Measurements from ENCODE around the gene GCNA. TPM values are rescaled to one million over a fixed set of nuclear protein-coding genes. Genes with fewer than 3 reads are reported as not detected.
"Not testable (repeated sequence)": the region's sequence is repeated elsewhere in the genome, so short reads cannot be mapped to it uniquely, and the experiment has no call there.

GCNA gene
- total RNA-seq, 4 donors from 2014 or later, result 3.0 to 15.7 (median 4.9) TPM

DNA sequence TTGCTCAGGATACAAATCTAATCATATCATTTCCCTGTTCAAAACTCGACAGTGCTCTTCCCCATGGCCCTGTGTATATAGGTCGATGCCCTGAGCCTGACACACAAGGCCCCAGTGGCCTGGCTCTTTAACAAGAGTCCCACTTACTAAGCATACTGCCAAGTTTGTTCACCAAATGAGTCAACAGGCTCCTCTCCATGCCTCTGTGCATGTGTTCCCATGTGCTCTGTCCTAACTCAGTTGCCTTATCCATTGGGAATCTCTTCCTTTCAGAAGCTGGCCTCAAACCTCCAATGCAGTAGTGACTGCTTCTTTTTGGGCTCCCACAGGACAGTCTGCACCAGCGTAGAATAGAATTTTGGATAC, 59.0 kb downstream of the GCNA start:
- H3K27me3 ChIP-seq, result no peaks in the 10 kb centered on the region
- no peaks in the 10 kb centered on the region for H3K9me3 ChIP-seq
- DNase-seq, result no peak
- H3K27ac ChIP-seq, result peak overlapping the region in 2 of 4 donors; percentile 32 to 39
- no peaks in the 10 kb centered on the region for H3K4me1 ChIP-seq
- H3K4me3 ChIP-seq, result no peak overlapping the region
- H3K36me3 ChIP-seq, result no peaks in the 10 kb centered on the region
- no peak for TF ChIP-seq POLR2A (IDR thresholded peaks at IDR 0.05)
- TF ChIP-seq, protein P1, sequence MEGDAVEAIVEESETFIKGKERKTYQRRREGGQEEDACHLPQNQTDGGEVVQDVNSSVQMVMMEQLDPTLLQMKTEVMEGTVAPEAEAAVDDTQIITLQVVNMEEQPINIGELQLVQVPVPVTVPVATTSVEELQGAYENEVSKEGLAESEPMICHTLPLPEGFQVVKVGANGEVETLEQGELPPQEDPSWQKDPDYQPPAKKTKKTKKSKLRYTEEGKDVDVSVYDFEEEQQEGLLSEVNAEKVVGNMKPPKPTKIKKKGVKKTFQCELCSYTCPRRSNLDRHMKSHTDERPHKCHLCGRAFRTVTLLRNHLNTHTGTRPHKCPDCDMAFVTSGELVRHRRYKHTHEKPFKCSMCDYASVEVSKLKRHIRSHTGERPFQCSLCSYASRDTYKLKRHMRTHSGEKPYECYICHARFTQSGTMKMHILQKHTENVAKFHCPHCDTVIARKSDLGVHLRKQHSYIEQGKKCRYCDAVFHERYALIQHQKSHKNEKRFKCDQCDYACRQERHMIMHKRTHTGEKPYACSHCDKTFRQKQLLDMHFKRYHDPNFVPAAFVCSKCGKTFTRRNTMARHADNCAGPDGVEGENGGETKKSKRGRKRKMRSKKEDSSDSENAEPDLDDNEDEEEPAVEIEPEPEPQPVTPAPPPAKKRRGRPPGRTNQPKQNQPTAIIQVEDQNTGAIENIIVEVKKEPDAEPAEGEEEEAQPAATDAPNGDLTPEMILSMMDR (IDR thresholded peaks at IDR 0.05), result no peak

DNA sequence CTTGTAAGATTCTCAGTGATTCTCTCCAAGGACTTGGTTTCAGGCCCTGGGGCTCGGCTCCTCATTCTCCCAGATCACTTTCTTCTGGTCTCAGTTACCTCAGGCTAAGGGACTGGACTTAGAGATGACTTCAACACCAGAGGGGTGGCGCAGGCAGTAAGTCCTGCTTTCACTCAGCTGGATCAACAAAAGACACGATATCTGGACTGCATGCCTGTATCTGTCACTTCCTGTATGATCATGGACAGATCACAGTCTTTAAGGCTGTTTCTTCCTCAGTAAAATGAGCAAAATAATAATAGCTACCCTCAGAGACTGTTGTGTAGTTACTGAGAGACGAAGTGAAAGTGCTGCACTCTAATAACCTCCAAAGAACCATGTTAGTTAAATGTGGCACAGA, 59.6 kb downstream of the GCNA start:
- H3K4me3 ChIP-seq, result no peak overlapping the region
- DNase-seq, result no peak
- no peaks in the 10 kb centered on the region for H3K27me3 ChIP-seq
- H3K9me3 ChIP-seq, result no peaks in the 10 kb centered on the region
- no peaks in the 10 kb centered on the region for H3K36me3 ChIP-seq
- H3K27ac ChIP-seq, result peak overlapping the region in 3 of 4 donors; percentile 32 to 47 (median 39)
- no peaks in the 10 kb centered on the region for H3K4me1 ChIP-seq
- TF ChIP-seq, protein P1 (IDR thresholded peaks at IDR 0.05), result no peak
- no peak for TF ChIP-seq POLR2A (IDR thresholded peaks at IDR 0.05)

DNA sequence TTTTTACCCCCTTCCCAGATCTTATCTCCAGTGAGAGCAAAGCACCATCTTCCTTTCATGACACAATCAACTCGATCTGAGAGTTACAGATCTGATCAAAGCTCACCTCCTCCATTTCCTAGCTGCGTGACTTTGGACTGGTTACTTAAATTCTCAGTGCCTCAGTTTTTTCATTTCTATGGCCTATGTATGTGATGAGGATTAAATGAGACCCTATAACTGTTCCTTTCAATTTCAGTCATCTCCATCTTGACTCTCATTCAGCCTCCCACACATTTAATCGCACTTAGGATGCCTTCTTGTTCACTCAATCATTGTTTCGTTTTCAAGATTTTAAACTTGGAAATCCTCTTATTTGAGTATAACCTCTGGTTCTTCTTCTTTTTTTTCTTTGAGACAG, 60.2 kb downstream of the GCNA start:
- H3K27me3 ChIP-seq, result no peaks in the 10 kb centered on the region
- H3K4me1 ChIP-seq, result no peaks in the 10 kb centered on the region
- no peak overlapping the region for H3K4me3 ChIP-seq
- no peaks in the 10 kb centered on the region for H3K9me3 ChIP-seq
- TF ChIP-seq POLR2A (IDR thresholded peaks at IDR 0.05), result no peak
- TF ChIP-seq, protein P1 (IDR thresholded peaks at IDR 0.05), result no peak
- DNase-seq, result no peak
- no peaks in the 10 kb centered on the region for H3K36me3 ChIP-seq
- peak overlapping the region in 2 of 4 donors; percentile 32 to 47 for H3K27ac ChIP-seq

DNA sequence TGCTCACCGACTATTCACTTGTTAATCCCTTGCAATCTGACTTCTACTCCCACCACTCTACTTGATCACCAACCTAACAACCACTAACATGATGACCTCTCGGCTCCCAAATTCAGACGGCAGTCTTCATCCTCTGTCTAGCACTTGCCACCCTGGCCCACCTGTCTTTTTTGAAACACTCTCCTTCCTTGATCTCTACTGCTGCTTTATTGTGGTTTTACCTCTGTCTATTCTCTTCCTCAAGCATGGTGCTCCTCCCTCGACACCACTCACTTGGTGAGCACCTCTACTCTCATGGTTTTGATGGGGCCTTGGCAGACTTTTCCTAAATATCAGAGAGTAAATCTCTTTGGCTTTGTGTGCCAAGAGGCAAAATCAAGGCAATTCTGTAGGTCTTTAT, 61.8 kb downstream of the GCNA start:
- no peaks in the 10 kb centered on the region for H3K4me1 ChIP-seq
- DNase-seq, result no peak
- H3K9me3 ChIP-seq, result no peaks in the 10 kb centered on the region

DNA sequence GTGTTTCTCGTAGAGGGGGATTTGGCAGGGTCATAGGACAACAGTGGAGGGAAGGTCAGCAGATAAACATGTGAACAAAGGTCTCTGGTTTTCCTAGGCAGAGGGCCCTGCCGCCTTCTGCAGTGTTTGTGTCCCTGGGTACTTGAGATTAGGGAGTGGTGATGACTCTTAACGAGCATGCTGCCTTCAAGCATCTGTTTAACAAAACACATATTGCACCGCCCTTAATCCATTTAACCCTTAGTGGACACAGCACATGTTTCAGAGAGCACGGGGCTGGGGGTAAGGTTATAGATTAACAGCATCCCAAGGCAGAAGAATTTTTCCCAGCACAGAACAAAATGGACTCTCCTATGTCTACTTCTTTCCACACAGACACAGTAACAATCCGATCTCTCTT, 66.2 kb downstream of the GCNA start:
- not testable (repeated sequence) for H3K4me1 ChIP-seq, H3K27ac ChIP-seq, H3K4me3 ChIP-seq, H3K27me3 ChIP-seq, H3K36me3 ChIP-seq, DNase-seq, H3K9me3 ChIP-seq

More for the DNA sequence above, 61.8 kb downstream of the GCNA start:
- no peaks in the 10 kb centered on the region for H3K36me3 ChIP-seq
- H3K4me3 ChIP-seq, result no peak overlapping the region
- H3K27me3 ChIP-seq, result no peaks in the 10 kb centered on the region
- H3K27ac ChIP-seq, result no peak overlapping the region
- TF ChIP-seq, protein P1 (IDR thresholded peaks at IDR 0.05), result no peak
- TF ChIP-seq POLR2A (IDR thresholded peaks at IDR 0.05), result no peak

DNA sequence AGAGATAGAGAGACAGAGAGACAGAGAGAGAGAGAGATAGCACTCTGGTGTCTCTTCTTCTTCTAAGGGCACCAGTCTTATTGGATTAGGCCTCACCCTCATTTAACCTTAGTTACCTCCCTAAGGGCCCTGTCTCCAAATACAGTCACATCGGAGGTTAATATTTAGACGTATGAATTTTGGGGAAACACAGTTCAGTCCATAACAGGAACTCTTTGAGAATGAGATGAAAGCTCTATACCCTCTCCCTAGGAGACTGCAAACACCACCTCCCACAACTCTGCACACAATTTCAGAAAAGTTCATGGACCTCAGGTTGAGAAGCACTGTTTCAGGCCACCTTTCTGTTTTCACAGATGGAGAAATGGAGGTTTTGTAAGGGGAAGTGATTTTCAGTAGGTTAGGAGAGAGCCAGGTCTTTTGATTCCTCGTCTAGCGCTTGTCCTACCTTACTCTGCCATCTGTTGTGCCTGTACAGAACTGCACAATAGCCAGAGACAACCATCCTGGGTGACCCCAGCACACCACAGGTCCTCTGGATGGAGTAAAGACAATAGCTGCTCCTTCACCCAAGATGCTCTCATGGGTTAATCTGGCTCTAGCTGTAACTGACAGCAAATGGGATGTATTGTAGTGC, 72.2 kb downstream of the GCNA start:
- Histone ChIP-seq H3K36me3 (no peaks in the 10 kb centered on the region), H3K4me1 (no peaks in the 10 kb centered on the region), H3K27me3 (no peaks in the 10 kb centered on the region), H3K27ac (no peak overlapping the region), H3K4me3 (no peak overlapping the region), H3K9me3 (no peaks in the 10 kb centered on the region)
- peak in 1 of 3 donors; percentile 56 for DNase-seq
- no peak for TF ChIP-seq POLR2A (IDR thresholded peaks at IDR 0.05)
- TF ChIP-seq, protein P1 (IDR thresholded peaks at IDR 0.05), result peak in 4 of 6 experiments; percentile 38 to 70 (median 62)
